ENCODE measurements around the gene WASL. TPM values are rescaled to one million over a fixed set of nuclear protein-coding genes. Genes with fewer than 3 reads are reported as not detected.

Gene WASL
- total RNA-seq, 2 donors from 2014 or later: 37.7 to 64.9 TPM

- Histone ChIP-seq H3K36me3 (no peaks in the 10 kb centered on the region), H3K27ac (no peak overlapping the region), H3K4me3 (no peak overlapping the region), H3K27me3 (replicated peaks; ENCODE audit: insufficient read depth) (no peaks in the 10 kb centered on the region), H3K4me1 (replicated peaks) (peaks cover 7% of the 10 kb centered on the region), H3K9me3 (no peaks in the 10 kb centered on the region)
- 90% methylated on average over 1 of the region's 1 CpG for WGBS
- no peak for TF ChIP-seq POLR2A (IDR thresholded peaks at IDR 0.05)
- no peak for TF ChIP-seq CTCF (IDR thresholded peaks at IDR 0.05)
- no peak for TF ChIP-seq POLR2AphosphoS5 (IDR thresholded peaks at IDR 0.05)
- no peak for DNase-seq (ENCODE audit: low spot score)
- intact Hi-C loops (cut with DNase I): no loop called here
Measured at GRCh38 chr7:123716877-123717276, 31.9 kb downstream of the WASL start.

GRCh38 chr7:123715799-123716198 is 33.0 kb downstream of the WASL start:
- Histone ChIP-seq H3K27ac (no peak overlapping the region), H3K9me3 (no peaks in the 10 kb centered on the region), H3K4me1 (replicated peaks) (peaks cover 7% of the 10 kb centered on the region), H3K36me3 (no peaks in the 10 kb centered on the region), H3K27me3 (replicated peaks; ENCODE audit: insufficient read depth) (no peaks in the 10 kb centered on the region), H3K4me3 (no peak overlapping the region)
- TF ChIP-seq POLR2A (IDR thresholded peaks at IDR 0.05): no peak
- no peak for TF ChIP-seq POLR2AphosphoS5 (IDR thresholded peaks at IDR 0.05)
- TF ChIP-seq CTCF (IDR thresholded peaks at IDR 0.05): no peak
- no peak for DNase-seq (ENCODE audit: low spot score)
- intact Hi-C loops (cut with DNase I): no loop called here
- 2% methylated on average over 1 of the region's 1 CpG for WGBS

GRCh38 chr7:123715198-123715597 is 33.6 kb downstream of the WASL start:
- Histone ChIP-seq H3K27me3 (replicated peaks; ENCODE audit: insufficient read depth) (no peaks in the 10 kb centered on the region), H3K36me3 (no peaks in the 10 kb centered on the region), H3K9me3 (no peaks in the 10 kb centered on the region), H3K4me3 (no peak overlapping the region), H3K4me1 (replicated peaks) (peaks cover 7% of the 10 kb centered on the region), H3K27ac (no peak overlapping the region)
- TF ChIP-seq POLR2A (IDR thresholded peaks at IDR 0.05) (no peak), POLR2AphosphoS5 (IDR thresholded peaks at IDR 0.05) (no peak), CTCF (IDR thresholded peaks at IDR 0.05) (no peak)
- no peak for DNase-seq (ENCODE audit: low spot score)
- 97% methylated on average over 2 of the region's 2 CpGs for WGBS
- intact Hi-C loops (cut with DNase I): no loop called here

GRCh38 chr7:123714296-123715080 is 34.3 kb downstream of the WASL start:
- H3K27ac ChIP-seq: no peak overlapping the region
- no peaks in the 10 kb centered on the region for H3K27me3 ChIP-seq (replicated peaks; ENCODE audit: insufficient read depth)
- H3K9me3 ChIP-seq: no peaks in the 10 kb centered on the region
- no peak overlapping the region for H3K4me3 ChIP-seq
- H3K4me1 ChIP-seq (replicated peaks): peaks cover 3% of the 10 kb centered on the region
- no peaks in the 10 kb centered on the region for H3K36me3 ChIP-seq
- intact Hi-C loops (cut with DNase I): no loop called here
- TF ChIP-seq POLR2A (IDR thresholded peaks at IDR 0.05) (no peak), CTCF (IDR thresholded peaks at IDR 0.05) (no peak), POLR2AphosphoS5 (IDR thresholded peaks at IDR 0.05) (no peak)
- DNase-seq (ENCODE audit: low spot score): no peak
- 72% methylated on average over 3 of the region's 3 CpGs for WGBS

- Histone ChIP-seq H3K4me3 (no peak overlapping the region), H3K27ac (no peak overlapping the region), H3K36me3 (no peaks in the 10 kb centered on the region), H3K27me3 (replicated peaks; ENCODE audit: insufficient read depth) (no peaks in the 10 kb centered on the region), H3K9me3 (no peaks in the 10 kb centered on the region), H3K4me1 (replicated peaks) (no peaks in the 10 kb centered on the region)
- intact Hi-C loops (cut with DNase I): no loop called here
- TF ChIP-seq CTCF (IDR thresholded peaks at IDR 0.05) (no peak), POLR2AphosphoS5 (IDR thresholded peaks at IDR 0.05) (no peak), POLR2A (IDR thresholded peaks at IDR 0.05) (no peak)
- DNase-seq (ENCODE audit: low spot score): no peak
- 61% methylated on average over 1 of the region's 1 CpG for WGBS
Measured at GRCh38 chr7:123712619-123713018, 36.2 kb downstream of the WASL start.
